Neuronal stem cell (in vitro differentiated cells): ENCODE measurements around the gene MPRIP.

Experiments
- DNase-seq: peaks from one replicate; pipeline ENCODE4 v3.0.0-alpha.2; 2013; ENCODE audit warnings: low spot score
- H2AFZ ChIP-seq: one replicate; pipeline ENCODE4 v1.6.1; 2013; ENCODE audit warnings: mild to moderate bottlenecking, low read length, inconsistent platforms
- H2AK5ac ChIP-seq: 2 replicates; pipeline ENCODE4 v1.6.1; 2013; ENCODE audit warnings: low read depth, mild to moderate bottlenecking, inconsistent platforms, low read length, moderate library complexity, mixed read lengths
- H2BK120ac ChIP-seq: 2 replicates; pipeline ENCODE4 v1.6.1; 2013; ENCODE audit warnings: low read depth, mild to moderate bottlenecking, inconsistent platforms, low read length, moderate library complexity, mixed read lengths
- H2BK12ac ChIP-seq: one replicate; pipeline ENCODE4 v1.6.1; 2013; ENCODE audit warnings: low read length, inconsistent platforms
- H2BK15ac ChIP-seq: 2 replicates; pipeline ENCODE4 v1.6.1; 2013; ENCODE audit warnings: mild to moderate bottlenecking, low read length, inconsistent platforms, mixed read lengths
- H2BK5ac ChIP-seq: one replicate; pipeline ENCODE4 v1.6.1; 2013; ENCODE audit warnings: inconsistent platforms, mild to moderate bottlenecking, low read length, moderate library complexity
- H3K14ac ChIP-seq: one replicate; pipeline ENCODE4 v1.6.1; 2013; ENCODE audit warnings: low read length, inconsistent platforms
- H3K18ac ChIP-seq: 2 replicates; pipeline ENCODE4 v1.6.1; 2013; ENCODE audit warnings: low read length, inconsistent platforms
- H3K23ac ChIP-seq: 2 replicates; pipeline ENCODE4 v1.6.1; 2013; ENCODE audit warnings: low read depth, mild to moderate bottlenecking, mixed read lengths, low read length, inconsistent platforms; ENCODE audit not compliant: poor library complexity
- H3K27ac ChIP-seq: replicated peaks from 3 replicates; pipeline ENCODE4 v1.5.1; 2013; ENCODE audit warnings: low read length, inconsistent platforms
- H3K27me3 ChIP-seq, 3 experiments: 2 replicates each; pipeline ENCODE4 v1.6.1; 2013; ENCODE audit warnings: low read length in 3 of 3, mild to moderate bottlenecking in 2 of 3, inconsistent platforms in 1 of 3, low read depth in 1 of 3, mixed read lengths in 1 of 3, moderate library complexity in 1 of 3; ENCODE audit not compliant: control insufficient read depth in 3 of 3, insufficient read depth in 3 of 3
- H3K36me3 ChIP-seq, 2 donors: replicated peaks in 1 of 2; 2 replicates each; pipeline ENCODE4 v1.6.1; 2013; ENCODE audit warnings: low read length in 2 of 2; ENCODE audit not compliant: control insufficient read depth in 2 of 2, insufficient read depth in 2 of 2
- H3K4ac ChIP-seq: 2 replicates; pipeline ENCODE4 v1.6.1; 2013; ENCODE audit warnings: inconsistent platforms, mild to moderate bottlenecking, low read length, moderate library complexity
- H3K4me1 ChIP-seq, 2 donors: 1 replicate in 1 of 2; 2 replicates in 1 of 2; pipeline ENCODE4 v1.6.1; 2013; ENCODE audit warnings: low read length in 2 of 2, low read depth in 1 of 2; ENCODE audit not compliant: control insufficient read depth in 2 of 2, insufficient read depth in 1 of 2
- H3K4me2 ChIP-seq: one replicate; pipeline ENCODE4 v1.6.1; 2013; ENCODE audit warnings: mild to moderate bottlenecking, low read length, inconsistent platforms; ENCODE audit not compliant: insufficient read depth, poor library complexity, severe bottlenecking
- H3K4me3 ChIP-seq, 2 donors: 2 replicates each; pipeline ENCODE4 v1.5.1; 2013; ENCODE audit warnings: low read length in 2 of 2, mild to moderate bottlenecking in 2 of 2, inconsistent platforms in 1 of 2, moderate library complexity in 1 of 2
- H3K79me1 ChIP-seq: one replicate; pipeline ENCODE4 v1.6.1; 2013; ENCODE audit warnings: low read depth, mild to moderate bottlenecking, inconsistent platforms, low read length, moderate library complexity
- H3K9ac ChIP-seq: one replicate; pipeline ENCODE4 v1.6.1; 2013; ENCODE audit warnings: mild to moderate bottlenecking, low read depth, low read length, inconsistent platforms; ENCODE audit not compliant: poor library complexity
- H3K9me3 ChIP-seq, 2 donors: replicated peaks in 1 of 2; 2 replicates each; pipeline versions ENCODE3 to v1.6.1; 2013; ENCODE audit warnings: low read length in 2 of 2, mild to moderate bottlenecking in 2 of 2, inconsistent platforms in 1 of 2, low read depth in 1 of 2, mixed read lengths in 1 of 2, moderate library complexity in 1 of 2; ENCODE audit not compliant: control insufficient read depth in 2 of 2, insufficient read depth in 1 of 2
- H4K8ac ChIP-seq: one replicate; pipeline ENCODE4 v1.6.1; 2013; ENCODE audit warnings: low read depth, mild to moderate bottlenecking, inconsistent platforms, low read length, moderate library complexity
- H4K91ac ChIP-seq: one replicate; pipeline ENCODE4 v1.6.1; 2013; ENCODE audit warnings: low read length, low read depth, mild to moderate bottlenecking, inconsistent platforms; ENCODE audit not compliant: poor library complexity
- WGBS, 2 donors: extraction: QIAGEN DNeasy Blood & Tissue Kit; methylation state at CpG; one replicate each; pipeline ENCODE4 v1.1.7; 2013; ENCODE audit warnings: missing lambda C conversion rate in 2 of 2, mixed read lengths in 1 of 2; ENCODE audit not compliant: insufficient read length in 2 of 2, insufficient replicate concordance in 1 of 2; ENCODE audit errors: extremely low coverage in 2 of 2; 5-methylcytosine and 5-hydroxymethylcytosine counted together

MPRIP gene

GRCh38 chr17:17216776-17217175, 174.5 kb downstream of the MPRIP start:
- no peak for DNase-seq
- Histone ChIP-seq H2BK5ac (peak overlapping the region; percentile 24), H3K4me1 (no peaks in the 10 kb centered on the region), H3K4ac (no peak overlapping the region), H3K36me3 (peaks cover 64 to 92% of the 10 kb centered on the region in 2 donors), H4K91ac (no peak overlapping the region), H4K8ac (no peak overlapping the region), H3K27me3 (no peaks in the 10 kb centered on the region), H3K9ac (no peak overlapping the region), H3K4me2 (no peak overlapping the region), H2BK12ac (no peak overlapping the region), H2BK120ac (no peak overlapping the region), H3K18ac (no peak overlapping the region), H3K4me3 (no peak overlapping the region), H3K9me3 (no peaks in the 10 kb centered on the region), H2AK5ac (no peak overlapping the region), H3K79me1 (peaks cover 2% of the 10 kb centered on the region), H3K27ac (no peak overlapping the region), H2BK15ac (no peak overlapping the region), H3K14ac (no peak overlapping the region), H3K23ac (no peak overlapping the region), H2AFZ (no peak overlapping the region)
- WGBS, 2 donors = no CpG with 5 or more reads among the region's 16 CpGs

DNA sequence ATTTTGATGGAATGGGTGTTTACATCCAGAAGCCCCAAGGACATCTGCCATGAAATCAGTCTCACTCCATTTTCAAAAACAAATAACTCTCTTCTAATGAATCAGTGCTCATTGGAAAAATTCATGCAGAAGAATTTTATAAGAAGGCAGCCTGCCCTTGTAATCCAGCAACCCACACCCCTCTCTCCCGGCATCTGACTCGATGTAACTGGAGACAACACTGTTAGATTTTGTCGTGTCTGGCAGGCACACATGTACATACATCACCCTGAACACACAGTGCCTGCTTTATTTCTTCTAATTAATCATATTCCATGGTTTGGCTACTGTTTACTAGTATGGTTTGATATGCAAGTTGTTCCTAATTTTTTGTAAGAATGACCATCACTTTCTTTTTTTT, 175.7 kb downstream of the MPRIP start:
- H3K36me3 ChIP-seq = peaks cover 66 to 94% of the 10 kb centered on the region in 2 donors
- H3K27me3 ChIP-seq = no peaks in the 10 kb centered on the region
- H2AK5ac ChIP-seq = no peak overlapping the region
- H3K23ac ChIP-seq = no peak overlapping the region
- H4K8ac ChIP-seq = no peak overlapping the region
- H3K4me2 ChIP-seq = no peak overlapping the region
- no peak overlapping the region for H2BK120ac ChIP-seq
- no peak overlapping the region for H3K18ac ChIP-seq
- no peak overlapping the region for H3K27ac ChIP-seq
- no peaks in the 10 kb centered on the region for H3K9me3 ChIP-seq
- H4K91ac ChIP-seq = no peak overlapping the region
- DNase-seq = no peak
- WGBS, 2 donors = no CpG with 5 or more reads among the region's 3 CpGs
- no peak overlapping the region for H2BK15ac ChIP-seq
- no peak overlapping the region for H2BK5ac ChIP-seq
- no peaks in the 10 kb centered on the region for H3K4me1 ChIP-seq
- no peak overlapping the region for H3K4ac ChIP-seq
- no peak overlapping the region for H3K4me3 ChIP-seq
- H2AFZ ChIP-seq = no peak overlapping the region
- no peak overlapping the region for H3K14ac ChIP-seq
- no peak overlapping the region for H2BK12ac ChIP-seq
- H3K79me1 ChIP-seq = peaks cover 2% of the 10 kb centered on the region
- no peak overlapping the region for H3K9ac ChIP-seq

DNA sequence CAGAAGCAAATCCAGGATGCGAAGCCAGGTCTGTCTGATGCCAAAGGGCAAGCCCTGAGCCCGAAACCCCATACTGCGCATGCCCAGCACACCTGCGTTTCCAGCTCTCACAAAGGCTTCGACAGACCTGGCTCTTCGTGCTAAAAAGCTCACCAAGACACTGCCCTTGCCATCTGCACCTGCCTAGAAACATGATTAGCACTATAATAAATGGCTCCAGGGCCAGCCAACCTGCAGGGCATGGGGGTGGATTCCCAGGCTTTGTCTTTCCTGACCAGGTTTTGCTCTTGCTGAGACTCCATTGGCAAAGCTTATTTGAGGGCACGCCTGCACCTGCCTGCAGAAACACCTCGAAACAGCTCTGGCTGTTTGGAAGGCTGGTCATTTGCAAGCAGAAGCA, 178.3 kb downstream of the MPRIP start:
- H2BK12ac ChIP-seq = no peak overlapping the region
- DNase-seq = no peak
- no peak overlapping the region for H3K23ac ChIP-seq
- no peak overlapping the region for H3K9ac ChIP-seq
- no peak overlapping the region for H2BK15ac ChIP-seq
- no peak overlapping the region for H2AFZ ChIP-seq
- H3K9me3 ChIP-seq = no peaks in the 10 kb centered on the region
- H4K8ac ChIP-seq = peak overlapping the region; percentile 27
- H3K36me3 ChIP-seq = peaks cover 63 to 97% of the 10 kb centered on the region in 2 donors
- no peak overlapping the region for H2BK5ac ChIP-seq
- H3K79me1 ChIP-seq = peaks cover 2% of the 10 kb centered on the region
- H3K14ac ChIP-seq = no peak overlapping the region
- no peak overlapping the region for H3K18ac ChIP-seq
- no peaks in the 10 kb centered on the region for H3K27me3 ChIP-seq
- no peaks in the 10 kb centered on the region for H3K4me1 ChIP-seq
- H3K4ac ChIP-seq = no peak overlapping the region
- H3K4me3 ChIP-seq = no peak overlapping the region
- no peak overlapping the region for H4K91ac ChIP-seq
- H2AK5ac ChIP-seq = no peak overlapping the region
- H3K27ac ChIP-seq = no peak overlapping the region
- no peak overlapping the region for H2BK120ac ChIP-seq
- no peak overlapping the region for H3K4me2 ChIP-seq
- no CpG with 5 or more reads among the region's 8 CpGs for WGBS, 2 donors

DNA sequence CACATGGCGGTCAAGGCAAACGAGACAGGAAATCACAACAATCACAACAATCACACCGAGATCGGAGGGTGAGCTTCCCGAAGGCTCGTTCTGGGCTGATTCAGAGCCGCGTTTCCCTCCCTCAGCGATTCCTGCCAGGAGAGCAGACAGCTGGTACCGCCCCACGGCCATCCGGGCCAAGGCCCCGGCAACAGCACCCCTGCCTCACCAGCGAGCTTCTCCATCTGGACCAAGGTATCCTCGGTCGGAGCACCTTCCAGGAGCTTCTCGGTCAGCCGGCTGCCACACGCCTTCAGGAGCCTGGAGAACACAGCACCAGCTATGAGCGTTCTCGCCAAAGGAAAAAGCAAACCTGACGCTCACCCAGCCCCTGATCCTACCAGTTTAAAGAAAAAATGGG, 179.1 kb downstream of the MPRIP start:
- Histone ChIP-seq H3K4me1 (no peaks in the 10 kb centered on the region), H2BK12ac (no peak overlapping the region), H2BK5ac (no peak overlapping the region), H3K18ac (no peak overlapping the region), H3K4me3 (no peak overlapping the region), H3K27ac (no peak overlapping the region), H3K9ac (no peak overlapping the region), H3K9me3 (no peaks in the 10 kb centered on the region), H3K27me3 (no peaks in the 10 kb centered on the region), H3K4ac (no peak overlapping the region), H3K23ac (no peak overlapping the region), H2AFZ (no peak overlapping the region), H3K79me1 (peaks cover 2% of the 10 kb centered on the region), H3K36me3 (peaks cover 61 to 97% of the 10 kb centered on the region in 2 donors), H4K91ac (no peak overlapping the region), H3K14ac (no peak overlapping the region), H2AK5ac (no peak overlapping the region), H3K4me2 (no peak overlapping the region), H4K8ac (no peak overlapping the region), H2BK15ac (no peak overlapping the region), H2BK120ac (no peak overlapping the region)
- DNase-seq = no peak
- WGBS, 2 donors = no CpG with 5 or more reads among the region's 22 CpGs
